HEK293 (cell line): ENCODE results near the gene IQSEC1.

Experiments used
- CTCF ChIA-PET: fragments of 350-600 bp; formaldehyde crosslinking; extraction: SDS; loops from one replicate; lab custom pipeline; 2021; ENCODE audit warnings: antibody characterized with exemption; lab: Yijun Ruan, JAX
- POLR2A ChIA-PET: fragments of 300-600 bp; formaldehyde crosslinking; extraction: SDS; loops from one replicate; lab custom pipeline; 2020; ENCODE audit warnings: antibody characterized with exemption, inconsistent platforms; lab: Yijun Ruan, JAX
- H3K27ac ChIP-seq: fragments of 200-500 bp; sonication (Bioruptor generic); 2 replicates; pipeline ENCODE4 v1.5.1; 2014; ENCODE audit warnings: low read depth, low read length, control low read depth, inconsistent platforms; ENCODE audit errors: extremely low read depth
- H3K36me3 ChIP-seq, 2 experiments: fragments of 200-500 bp in 1 of 2; sonication (Bioruptor generic) in 1 of 2; 1 replicate in 1 of 2; 2 replicates in 1 of 2; pipeline ENCODE4 v1.5.1; 2014 to 2017; ENCODE audit warnings: inconsistent platforms in 2 of 2, low read length in 2 of 2; ENCODE audit not compliant: control insufficient read depth in 2 of 2, insufficient read depth in 1 of 2
- H3K4me1 ChIP-seq: fragments of 200-500 bp; sonication (Bioruptor generic); 2 replicates; pipeline ENCODE4 v1.5.1; 2014; ENCODE audit warnings: mild to moderate bottlenecking, low read length, inconsistent platforms; ENCODE audit not compliant: control insufficient read depth, insufficient read depth
- H3K4me3 ChIP-seq: 2 replicates; pipeline ENCODE4 v1.5.1; 2011; ENCODE audit warnings: low read depth, mild to moderate bottlenecking, control low read depth, low read length, moderate library complexity
- H3K9me3 ChIP-seq: fragments of 200-500 bp; sonication (Bioruptor generic); 2 replicates; pipeline ENCODE4 v1.5.1; 2014; ENCODE audit warnings: low read depth, low read length, inconsistent platforms; ENCODE audit not compliant: control insufficient read depth, insufficient read depth
- IKZF3 ChIP-seq: fragments of 450-650 bp; IDR thresholded peaks from 2 replicates; pipeline ENCODE4 v1.5.0; 2018; ENCODE audit warnings: missing biosample characterization, mild to moderate bottlenecking, missing genetic modification characterization, moderate library complexity
- KLF7 ChIP-seq: fragments of 450-650 bp; formaldehyde crosslinking; IDR thresholded peaks from 2 replicates; pipeline ENCODE4 v1.5.1; 2016; ENCODE audit warnings: missing biosample characterization, missing genetic modification characterization, borderline replicate concordance
- KLF8 ChIP-seq: fragments of 450-650 bp; formaldehyde crosslinking; IDR thresholded peaks from 2 replicates; pipeline ENCODE4 v1.5.1; 2016; ENCODE audit warnings: missing biosample characterization, missing genetic modification characterization
- KLF9 ChIP-seq: fragments of 450-650 bp; formaldehyde crosslinking; IDR thresholded peaks from 2 replicates; pipeline ENCODE4 v1.5.1; 2016; ENCODE audit warnings: missing biosample characterization, missing genetic modification characterization, low read depth
- MEIS1 ChIP-seq: sonication (generic); formaldehyde crosslinking; IDR thresholded peaks from 2 replicates; pipeline ENCODE4 v1.8.1; 2022; ENCODE audit warnings: missing genetic modification reagents, mild to moderate bottlenecking, borderline replicate concordance
- PRDM1 ChIP-seq: fragments of 450-650 bp; formaldehyde crosslinking; IDR thresholded peaks from 2 replicates; pipeline ENCODE4; 2016; ENCODE audit warnings: missing biosample characterization, missing genetic modification characterization
- ZEB2 ChIP-seq: fragments of 450-650 bp; formaldehyde crosslinking; IDR thresholded peaks from 2 replicates; pipeline ENCODE4 v1.5.1; 2016; ENCODE audit warnings: missing biosample characterization, missing genetic modification characterization
- ZFP3 ChIP-seq: fragments of 450-650 bp; formaldehyde crosslinking; IDR thresholded peaks from 2 replicates; pipeline ENCODE4 v1.5.1; 2016; ENCODE audit warnings: low read depth, missing biosample characterization, missing genetic modification characterization
- ZNF112 ChIP-seq: fragments of 450-650 bp; formaldehyde crosslinking; IDR thresholded peaks from 2 replicates; pipeline ENCODE4 v1.5.0; 2017; ENCODE audit warnings: missing biosample characterization, missing genetic modification characterization
- ZNF133 ChIP-seq: fragments of 450-650 bp; formaldehyde crosslinking; IDR thresholded peaks from 2 replicates; pipeline ENCODE4 v1.5.1; 2016; ENCODE audit warnings: missing biosample characterization, missing genetic modification characterization
- ZNF16 ChIP-seq: fragments of 450-650 bp; formaldehyde crosslinking; IDR thresholded peaks from 2 replicates; pipeline ENCODE4 v1.5.1; 2016; ENCODE audit warnings: low read depth, missing biosample characterization, missing genetic modification characterization
- ZNF184 ChIP-seq: fragments of 450-650 bp; IDR thresholded peaks from 2 replicates; pipeline ENCODE4 v1.5.1; 2018; ENCODE audit warnings: missing biosample characterization, mild to moderate bottlenecking, missing genetic modification characterization
- ZNF202 ChIP-seq: fragments of 450-650 bp; formaldehyde crosslinking; IDR thresholded peaks from 2 replicates; pipeline ENCODE4 v1.5.1; 2016; ENCODE audit warnings: missing biosample characterization, missing genetic modification characterization, borderline replicate concordance
- ZNF354C ChIP-seq: fragments of 450-650 bp; formaldehyde crosslinking; IDR thresholded peaks from 2 replicates; pipeline ENCODE4 v1.5.1; 2016; ENCODE audit warnings: missing biosample characterization, missing genetic modification characterization, low read depth, borderline replicate concordance
- ZNF426 ChIP-seq: fragments of 450-650 bp; formaldehyde crosslinking; IDR thresholded peaks from 2 replicates; pipeline ENCODE4 v1.5.1; 2017; ENCODE audit warnings: missing biosample characterization, missing genetic modification characterization, mild to moderate bottlenecking, inconsistent platforms, moderate library complexity
- ZNF529 ChIP-seq: fragments of 450-650 bp; formaldehyde crosslinking; IDR thresholded peaks from 2 replicates; pipeline ENCODE4 v1.5.1; 2017; ENCODE audit warnings: missing genetic modification characterization, missing biosample characterization; ENCODE audit not compliant: insufficient replicate concordance
- ZNF544 ChIP-seq: fragments of 450-650 bp; formaldehyde crosslinking; IDR thresholded peaks from 2 replicates; pipeline ENCODE4 v1.5.0; 2017; ENCODE audit warnings: missing biosample characterization, missing genetic modification characterization
- ZNF560 ChIP-seq: fragments of 450-650 bp; formaldehyde crosslinking; IDR thresholded peaks from 2 replicates; pipeline ENCODE4 v1.5.1; 2017; ENCODE audit warnings: missing biosample characterization, missing genetic modification characterization, borderline replicate concordance
- ZNF585B ChIP-seq: fragments of 450-650 bp; formaldehyde crosslinking; IDR thresholded peaks from 2 replicates; pipeline ENCODE4 v1.5.1; 2016; ENCODE audit warnings: missing biosample characterization, missing genetic modification characterization
- ZNF777 ChIP-seq: fragments of 450-650 bp; formaldehyde crosslinking; IDR thresholded peaks from 2 replicates; pipeline ENCODE4 v1.5.1; 2017; ENCODE audit warnings: missing biosample characterization, missing genetic modification characterization, borderline replicate concordance
- ZSCAN16 ChIP-seq: fragments of 450-650 bp; formaldehyde crosslinking; IDR thresholded peaks from 2 replicates; pipeline ENCODE4 v1.5.1; 2016; ENCODE audit warnings: missing biosample characterization, missing genetic modification characterization
- TF ChIP-seq, protein P1 (sequence below): fragments of 450-650 bp; formaldehyde crosslinking; conservative IDR thresholded peaks from 2 replicates; pipeline ENCODE4 v1.5.1; 2016; ENCODE audit warnings: low read depth, missing biosample characterization, missing genetic modification characterization
- TF ChIP-seq, protein P2 (sequence below): fragments of 450-650 bp; formaldehyde crosslinking; IDR thresholded peaks from 2 replicates; pipeline ENCODE4 v1.5.1; 2016; ENCODE audit warnings: missing biosample characterization, missing genetic modification characterization, borderline replicate concordance
- TF ChIP-seq, protein P3 (sequence below): fragments of 450-650 bp; formaldehyde crosslinking; IDR thresholded peaks from 2 replicates; pipeline ENCODE4 v1.5.1; 2016; ENCODE audit warnings: missing biosample characterization, missing genetic modification characterization, low read depth
- TF ChIP-seq, protein P4 (sequence below): fragments of 450-650 bp; formaldehyde crosslinking; optimal IDR thresholded peaks from 2 replicates; pipeline ENCODE3; 2016; ENCODE audit warnings: missing biosample characterization, mild to moderate bottlenecking, missing genetic modification characterization
- TF ChIP-seq, protein P5 (sequence below): fragments of 450-650 bp; formaldehyde crosslinking; IDR thresholded peaks from 2 replicates; pipeline ENCODE4 v1.5.1; 2016; ENCODE audit warnings: missing biosample characterization, missing genetic modification characterization

Gene IQSEC1

DNA sequence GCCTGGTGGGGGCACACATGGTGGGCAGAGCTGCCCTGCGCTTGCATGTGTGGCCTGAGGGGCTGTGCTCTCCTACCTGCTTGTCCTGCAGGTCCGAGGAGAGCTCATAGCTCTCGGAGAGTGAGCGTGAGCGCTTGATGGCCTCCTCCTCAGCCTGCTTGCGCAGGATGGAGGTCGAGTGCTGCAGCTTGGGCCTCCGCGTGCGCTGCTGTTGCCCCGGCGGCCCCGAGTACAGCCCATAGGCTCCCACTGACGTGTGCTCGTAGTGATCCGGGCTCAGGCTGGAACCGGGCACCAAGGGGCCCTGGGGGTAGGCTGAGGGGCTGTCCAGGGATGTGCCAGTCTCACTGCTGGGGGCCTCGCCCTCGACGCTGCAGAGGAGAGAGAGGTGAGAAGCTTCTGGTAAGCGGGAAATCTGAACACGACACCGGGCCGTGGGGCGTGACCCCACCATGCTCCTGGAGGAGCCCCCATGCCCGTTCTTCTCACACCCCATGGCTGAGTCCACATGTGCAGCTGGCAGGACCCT is 131.7 kb downstream of the IQSEC1 start:
- TF ChIP-seq ZNF133 (no peak), ZNF16 (tag by site-specific recombination) (no peak), ZNF544 (tag by site-specific recombination) (no peak), ZNF777 (tag by site-specific recombination) (no peak), KLF7 (tag by site-specific recombination) (no peak), ZNF585B (no peak), ZNF529 (tag by site-specific recombination) (no peak), ZEB2 (tag by site-specific recombination) (no peak), ZSCAN16 (tag by site-specific recombination) (no peak), ZNF184 (tag by site-specific recombination) (no peak), ZNF354C (tag by site-specific recombination) (no peak)
- TF ChIP-seq, protein P1, sequence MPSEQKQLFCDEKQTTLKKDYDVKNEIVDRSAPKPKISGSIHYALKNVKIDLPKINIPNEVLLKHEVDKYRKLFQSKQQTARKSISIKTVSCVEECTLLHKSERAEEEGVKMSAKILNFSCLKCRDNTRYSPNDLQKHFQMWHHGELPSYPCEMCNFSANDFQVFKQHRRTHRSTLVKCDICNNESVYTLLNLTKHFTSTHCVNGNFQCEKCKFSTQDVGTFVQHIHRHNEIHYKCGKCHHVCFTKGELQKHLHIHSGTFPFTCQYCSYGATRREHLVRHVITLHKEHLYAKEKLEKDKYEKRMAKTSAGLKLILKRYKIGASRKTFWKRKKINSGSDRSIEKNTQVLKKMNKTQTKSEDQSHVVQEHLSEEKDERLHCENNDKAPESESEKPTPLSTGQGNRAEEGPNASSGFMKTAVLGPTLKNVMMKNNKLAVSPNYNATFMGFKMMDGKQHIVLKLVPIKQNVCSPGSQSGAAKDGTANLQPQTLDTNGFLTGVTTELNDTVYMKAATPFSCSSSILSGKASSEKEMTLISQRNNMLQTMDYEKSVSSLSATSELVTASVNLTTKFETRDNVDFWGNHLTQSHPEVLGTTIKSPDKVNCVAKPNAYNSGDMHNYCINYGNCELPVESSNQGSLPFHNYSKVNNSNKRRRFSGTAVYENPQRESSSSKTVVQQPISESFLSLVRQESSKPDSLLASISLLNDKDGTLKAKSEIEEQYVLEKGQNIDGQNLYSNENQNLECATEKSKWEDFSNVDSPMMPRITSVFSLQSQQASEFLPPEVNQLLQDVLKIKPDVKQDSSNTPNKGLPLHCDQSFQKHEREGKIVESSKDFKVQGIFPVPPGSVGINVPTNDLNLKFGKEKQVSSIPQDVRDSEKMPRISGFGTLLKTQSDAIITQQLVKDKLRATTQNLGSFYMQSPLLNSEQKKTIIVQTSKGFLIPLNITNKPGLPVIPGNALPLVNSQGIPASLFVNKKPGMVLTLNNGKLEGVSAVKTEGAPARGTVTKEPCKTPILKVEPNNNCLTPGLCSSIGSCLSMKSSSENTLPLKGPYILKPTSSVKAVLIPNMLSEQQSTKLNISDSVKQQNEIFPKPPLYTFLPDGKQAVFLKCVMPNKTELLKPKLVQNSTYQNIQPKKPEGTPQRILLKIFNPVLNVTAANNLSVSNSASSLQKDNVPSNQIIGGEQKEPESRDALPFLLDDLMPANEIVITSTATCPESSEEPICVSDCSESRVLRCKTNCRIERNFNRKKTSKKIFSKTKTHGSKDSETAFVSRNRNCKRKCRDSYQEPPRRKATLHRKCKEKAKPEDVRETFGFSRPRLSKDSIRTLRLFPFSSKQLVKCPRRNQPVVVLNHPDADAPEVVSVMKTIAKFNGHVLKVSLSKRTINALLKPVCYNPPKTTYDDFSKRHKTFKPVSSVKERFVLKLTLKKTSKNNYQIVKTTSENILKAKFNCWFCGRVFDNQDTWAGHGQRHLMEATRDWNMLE (tag by site-specific recombination), result no peak
- TF ChIP-seq, protein P2, sequence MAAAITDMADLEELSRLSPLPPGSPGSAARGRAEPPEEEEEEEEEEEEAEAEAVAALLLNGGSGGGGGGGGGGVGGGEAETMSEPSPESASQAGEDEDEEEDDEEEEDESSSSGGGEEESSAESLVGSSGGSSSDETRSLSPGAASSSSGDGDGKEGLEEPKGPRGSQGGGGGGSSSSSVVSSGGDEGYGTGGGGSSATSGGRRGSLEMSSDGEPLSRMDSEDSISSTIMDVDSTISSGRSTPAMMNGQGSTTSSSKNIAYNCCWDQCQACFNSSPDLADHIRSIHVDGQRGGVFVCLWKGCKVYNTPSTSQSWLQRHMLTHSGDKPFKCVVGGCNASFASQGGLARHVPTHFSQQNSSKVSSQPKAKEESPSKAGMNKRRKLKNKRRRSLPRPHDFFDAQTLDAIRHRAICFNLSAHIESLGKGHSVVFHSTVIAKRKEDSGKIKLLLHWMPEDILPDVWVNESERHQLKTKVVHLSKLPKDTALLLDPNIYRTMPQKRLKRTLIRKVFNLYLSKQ (tag by site-specific recombination), result no peak
- TF ChIP-seq, protein P3, sequence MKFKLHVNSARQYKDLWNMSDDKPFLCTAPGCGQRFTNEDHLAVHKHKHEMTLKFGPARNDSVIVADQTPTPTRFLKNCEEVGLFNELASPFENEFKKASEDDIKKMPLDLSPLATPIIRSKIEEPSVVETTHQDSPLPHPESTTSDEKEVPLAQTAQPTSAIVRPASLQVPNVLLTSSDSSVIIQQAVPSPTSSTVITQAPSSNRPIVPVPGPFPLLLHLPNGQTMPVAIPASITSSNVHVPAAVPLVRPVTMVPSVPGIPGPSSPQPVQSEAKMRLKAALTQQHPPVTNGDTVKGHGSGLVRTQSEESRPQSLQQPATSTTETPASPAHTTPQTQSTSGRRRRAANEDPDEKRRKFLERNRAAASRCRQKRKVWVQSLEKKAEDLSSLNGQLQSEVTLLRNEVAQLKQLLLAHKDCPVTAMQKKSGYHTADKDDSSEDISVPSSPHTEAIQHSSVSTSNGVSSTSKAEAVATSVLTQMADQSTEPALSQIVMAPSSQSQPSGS, result no peak
- H3K9me3 ChIP-seq, result no peaks in the 10 kb centered on the region
- H3K4me1 ChIP-seq, result no peaks in the 10 kb centered on the region
- peaks cover 0 to 32% of the 10 kb centered on the region in 2 experiments; a peak in 1 of 3 replicates for H3K36me3 ChIP-seq
- ChIA-PET CTCF (interaction anchor here (0.7 kb wide), 1 partner anchor 12 kb away, joined by 4 read pairs; no protein-coding TSS in a partner anchor), POLR2A (no interaction called here)
- no peak overlapping the region for H3K27ac ChIP-seq
- no peak overlapping the region for H3K4me3 ChIP-seq

DNA sequence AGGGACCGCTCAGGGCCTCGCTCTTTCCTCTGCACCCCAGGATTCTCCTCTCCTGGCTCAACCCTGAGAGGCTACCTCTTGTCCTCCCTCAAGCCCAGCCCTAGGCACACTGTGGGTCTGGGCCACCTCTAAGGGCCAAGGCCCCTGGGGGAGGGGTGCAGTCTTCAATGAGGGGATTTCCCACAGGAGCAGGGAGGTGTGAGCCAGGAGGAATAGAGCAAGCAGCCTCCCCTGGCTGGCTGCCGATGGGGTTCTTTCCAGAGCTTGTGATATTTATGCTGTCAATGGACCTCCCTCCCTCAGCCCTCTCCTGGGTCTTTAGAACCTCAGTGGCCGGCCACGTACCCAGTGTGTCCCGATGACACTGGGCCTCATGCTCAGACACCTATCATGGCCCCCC is 132.4 kb downstream of the IQSEC1 start:
- H3K27ac ChIP-seq, result no peak overlapping the region
- H3K36me3 ChIP-seq, result peaks cover 0 to 39% of the 10 kb centered on the region in 2 experiments; a peak in 1 of 3 replicates
- CTCF ChIA-PET, result no interaction called here
- no peak overlapping the region for H3K4me3 ChIP-seq
- no peaks in the 10 kb centered on the region for H3K9me3 ChIP-seq
- POLR2A ChIA-PET, result no interaction called here
- H3K4me1 ChIP-seq, result no peaks in the 10 kb centered on the region
- TF ChIP-seq IKZF3 (no peak), ZNF560 (tag by site-specific recombination) (no peak), MEIS1 (no peak), KLF9 (tag by site-specific recombination) (no peak), ZNF202 (tag by site-specific recombination) (no peak), PRDM1 (tag by site-specific recombination) (no peak), ZNF112 (tag by site-specific recombination) (no peak), ZNF426 (tag by site-specific recombination) (no peak), KLF8 (no peak), ZNF777 (tag by site-specific recombination) (no peak), ZFP3 (tag by site-specific recombination) (no peak)
- TF ChIP-seq, protein P4, sequence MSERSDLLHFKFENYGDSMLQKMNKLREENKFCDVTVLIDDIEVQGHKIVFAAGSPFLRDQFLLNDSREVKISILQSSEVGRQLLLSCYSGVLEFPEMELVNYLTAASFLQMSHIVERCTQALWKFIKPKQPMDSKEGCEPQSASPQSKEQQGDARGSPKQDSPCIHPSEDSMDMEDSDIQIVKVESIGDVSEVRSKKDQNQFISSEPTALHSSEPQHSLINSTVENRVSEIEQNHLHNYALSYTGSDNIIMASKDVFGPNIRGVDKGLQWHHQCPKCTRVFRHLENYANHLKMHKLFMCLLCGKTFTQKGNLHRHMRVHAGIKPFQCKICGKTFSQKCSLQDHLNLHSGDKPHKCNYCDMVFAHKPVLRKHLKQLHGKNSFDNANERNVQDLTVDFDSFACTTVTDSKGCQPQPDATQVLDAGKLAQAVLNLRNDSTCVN (tag by site-specific recombination), result no peak
- TF ChIP-seq, protein P5, sequence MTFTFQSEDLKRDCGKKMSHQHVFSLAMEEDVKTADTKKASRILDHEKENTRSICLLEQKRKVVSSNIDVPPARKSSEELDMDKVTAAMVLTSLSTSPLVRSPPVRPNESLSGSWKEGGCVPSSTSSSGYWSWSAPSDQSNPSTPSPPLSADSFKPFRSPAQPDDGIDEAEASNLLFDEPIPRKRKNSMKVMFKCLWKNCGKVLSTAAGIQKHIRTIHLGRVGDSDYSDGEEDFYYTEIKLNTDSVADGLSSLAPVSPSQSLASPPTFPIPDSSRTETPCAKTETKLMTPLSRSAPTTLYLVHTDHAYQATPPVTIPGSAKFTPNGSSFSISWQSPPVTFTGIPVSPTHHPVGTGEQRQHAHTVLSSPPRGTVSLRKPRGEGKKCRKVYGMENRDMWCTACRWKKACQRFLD (tag by site-specific recombination), result no peak
